CD4-positive, alpha-beta T cell (primary cell): ENCODE results near the gene SYNE3. TPM values are rescaled to one million over a fixed set of nuclear protein-coding genes. Genes with fewer than 3 reads are reported as not detected.

Experiments
- ATAC-seq: fragments of 200-7000 bp; cut with Tn5 transposase; one replicate; pipeline ENCODE4 v1.10.0; 2022; ENCODE audit warnings: mild to moderate bottlenecking; ENCODE audit not compliant: poor library complexity
- CTCF ChIA-PET: fragments of 350-600 bp; sonication (Branson Sonifier 250); formaldehyde crosslinking; loops from one replicate; lab custom pipeline; 2021; ENCODE audit warnings: antibody characterized with exemption, inconsistent platforms; lab: Charles Lee
- POLR2A ChIA-PET: fragments of 350-600 bp; sonication (Branson Sonifier 250); formaldehyde crosslinking; loops from one replicate; lab custom pipeline; 2021; ENCODE audit warnings: antibody characterized with exemption, inconsistent platforms; lab: Charles Lee
- DNase-seq, 14 experiments: peaks; one replicate each; pipeline ENCODE4 v3.0.0-alpha.2; 2013 to 2020; ENCODE audit warnings: mixed read lengths in 2 of 14
- H3K27ac ChIP-seq, 2 donors: one replicate each; pipeline versions ENCODE4 v1.5.1 to v1.7.0; 2013; ENCODE audit warnings: low read length in 2 of 2, low read depth in 1 of 2, mild to moderate bottlenecking in 1 of 2
- H3K27me3 ChIP-seq, 2 experiments: 1 replicate in 1 of 2; 2 replicates in 1 of 2; pipeline versions ENCODE4 v1.6.1 to v1.7.0; 2013; ENCODE audit warnings: low read length in 2 of 2, control low read depth in 1 of 2, mild to moderate bottlenecking in 1 of 2, moderate library complexity in 1 of 2; ENCODE audit not compliant: insufficient read depth in 2 of 2, control insufficient read depth in 1 of 2
- H3K36me3 ChIP-seq: one replicate; pipeline ENCODE4 v1.6.1; 2013; ENCODE audit warnings: low read length, control low read depth; ENCODE audit not compliant: insufficient read depth
- H3K4me1 ChIP-seq: one replicate; pipeline ENCODE4 v1.6.1; 2013; ENCODE audit warnings: low read length, control low read depth; ENCODE audit not compliant: insufficient read depth
- H3K4me3 ChIP-seq: one replicate; pipeline ENCODE4 v1.5.1; 2013; ENCODE audit warnings: mild to moderate bottlenecking, low read length, moderate library complexity
- H3K9me3 ChIP-seq, 2 experiments: 1 replicate in 1 of 2; 2 replicates in 1 of 2; pipeline versions ENCODE4 v1.6.1 to v1.7.0; 2013; ENCODE audit warnings: low read length in 2 of 2, mild to moderate bottlenecking in 2 of 2, control low read depth in 1 of 2, moderate library complexity in 1 of 2; ENCODE audit not compliant: control insufficient read depth in 1 of 2, insufficient read depth in 1 of 2
- H3K27ac Mint-ChIP-seq: one replicate; pipeline ENCODE4 v1.8.0; 2020; ENCODE audit warnings: mixed read lengths
- H3K27me3 Mint-ChIP-seq: one replicate; pipeline ENCODE4 v1.8.0; 2021; ENCODE audit warnings: mixed read lengths
- H3K36me3 Mint-ChIP-seq: one replicate; pipeline ENCODE4 v1.8.0; 2021; ENCODE audit warnings: low read depth, mixed read lengths
- H3K4me1 Mint-ChIP-seq: one replicate; pipeline ENCODE4 v1.8.0; 2021; ENCODE audit warnings: low read depth, mixed read lengths
- H3K4me3 Mint-ChIP-seq: one replicate; pipeline ENCODE4 v1.8.0; 2020; ENCODE audit warnings: mild to moderate bottlenecking, mixed read lengths
- H3K9me3 Mint-ChIP-seq: one replicate; pipeline ENCODE4 v1.8.0; 2020; ENCODE audit warnings: mixed read lengths
- intact Hi-C, 2 experiments: fragments of 100-400 bp; cut with DNase I in 1 of 2; cut with micrococcal nuclease in 1 of 2; formaldehyde crosslinking; loops; one replicate each; pipeline versions ENCODE4 v1.15.1 to v1.9.0; 2023 to 2025; cut with DNase I, micrococcal nuclease
- total RNA-seq, 174 experiments: library from RNA in 2 of 174; stranded (reverse) in 2 of 174; gene quantifications; one replicate each; pipeline ENCODE4 v1.2.3 and lab custom pipeline; 2021 to 2026
- TF ChIP-seq, protein P1 (sequence below): fragments of 200-600 bp; IDR thresholded peaks from one replicate; pipeline ENCODE4 v1.8.0; 2022; ENCODE audit warnings: antibody characterized with exemption, mild to moderate bottlenecking

Gene SYNE3
- total RNA-seq, 2 experiments from 2014 or later = 29.4 to 31.4 TPM

DNA sequence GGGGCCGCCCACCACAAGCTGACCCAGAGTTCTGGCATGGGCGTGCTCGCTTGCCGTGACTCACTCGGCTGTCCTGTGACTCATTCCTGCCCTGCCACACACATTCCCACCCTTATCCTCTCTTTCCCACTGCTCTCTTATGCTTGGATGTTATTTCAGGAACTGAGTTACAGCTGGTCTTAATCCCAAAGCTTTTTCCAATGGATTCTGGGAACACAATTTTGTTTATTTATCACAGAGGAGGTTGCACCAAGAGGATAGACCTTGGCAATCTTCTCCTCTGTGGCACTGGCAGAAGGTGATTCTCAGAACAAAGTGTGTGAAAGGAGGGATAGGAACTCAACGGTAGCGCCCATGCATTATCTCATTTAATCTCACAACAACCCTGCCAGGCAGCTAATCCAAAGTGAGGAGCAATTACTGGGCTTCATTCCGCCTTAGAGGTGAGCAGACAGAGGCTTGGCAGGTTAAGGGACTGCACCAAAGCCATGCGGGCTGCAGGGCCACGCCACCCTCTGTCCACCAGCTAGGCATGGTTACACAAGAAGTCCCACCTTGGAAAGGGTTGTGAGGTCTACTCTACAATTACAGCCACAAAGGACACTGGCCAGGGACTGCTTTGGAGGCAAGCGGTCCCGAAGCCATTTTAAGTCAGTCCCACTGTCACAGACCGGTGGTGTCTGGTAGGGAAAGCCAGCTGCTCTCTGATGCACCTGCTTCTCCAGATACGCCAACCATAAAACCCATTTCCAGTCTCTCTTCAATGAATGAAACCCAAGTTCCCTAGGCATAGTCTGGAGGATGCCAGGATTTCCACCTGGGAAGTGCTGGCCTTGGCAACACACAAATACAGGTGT lies 32.9 kb downstream of the SYNE3 start:
- H3K4me3 ChIP-seq = no peak overlapping the region
- peaks cover 52% of the 10 kb centered on the region for H3K4me1 ChIP-seq
- DNase-seq = no peak
- ATAC-seq = no peak
- H3K27me3 ChIP-seq = no peaks in the 10 kb centered on the region
- peaks cover 15% of the 10 kb centered on the region for H3K36me3 Mint-ChIP-seq
- H3K9me3 Mint-ChIP-seq = no peaks in the 10 kb centered on the region
- TF ChIP-seq, protein P1, sequence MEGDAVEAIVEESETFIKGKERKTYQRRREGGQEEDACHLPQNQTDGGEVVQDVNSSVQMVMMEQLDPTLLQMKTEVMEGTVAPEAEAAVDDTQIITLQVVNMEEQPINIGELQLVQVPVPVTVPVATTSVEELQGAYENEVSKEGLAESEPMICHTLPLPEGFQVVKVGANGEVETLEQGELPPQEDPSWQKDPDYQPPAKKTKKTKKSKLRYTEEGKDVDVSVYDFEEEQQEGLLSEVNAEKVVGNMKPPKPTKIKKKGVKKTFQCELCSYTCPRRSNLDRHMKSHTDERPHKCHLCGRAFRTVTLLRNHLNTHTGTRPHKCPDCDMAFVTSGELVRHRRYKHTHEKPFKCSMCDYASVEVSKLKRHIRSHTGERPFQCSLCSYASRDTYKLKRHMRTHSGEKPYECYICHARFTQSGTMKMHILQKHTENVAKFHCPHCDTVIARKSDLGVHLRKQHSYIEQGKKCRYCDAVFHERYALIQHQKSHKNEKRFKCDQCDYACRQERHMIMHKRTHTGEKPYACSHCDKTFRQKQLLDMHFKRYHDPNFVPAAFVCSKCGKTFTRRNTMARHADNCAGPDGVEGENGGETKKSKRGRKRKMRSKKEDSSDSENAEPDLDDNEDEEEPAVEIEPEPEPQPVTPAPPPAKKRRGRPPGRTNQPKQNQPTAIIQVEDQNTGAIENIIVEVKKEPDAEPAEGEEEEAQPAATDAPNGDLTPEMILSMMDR = no peak
- H3K36me3 ChIP-seq = peaks cover 23% of the 10 kb centered on the region
- peaks cover 68% of the 10 kb centered on the region for H3K4me1 Mint-ChIP-seq
- peak overlapping the region; percentile 66 for H3K27ac Mint-ChIP-seq
- intact Hi-C loops = loop anchor here in 1 of 2 experiments (5.0 kb wide), 1 partner anchor 34 kb away; the partner anchor contains the start of gene SYNE3
- POLR2A ChIA-PET = interaction anchor here (1.0 to 1.4 kb wide), 2 partner anchors 19 to 40 kb away, joined by 3 to 4 read pairs; no protein-coding TSS in a partner anchor
- H3K4me3 Mint-ChIP-seq = no peak overlapping the region
- H3K9me3 ChIP-seq = no peaks in the 10 kb centered on the region
- H3K27me3 Mint-ChIP-seq = no peaks in the 10 kb centered on the region
- CTCF ChIA-PET = interaction anchor here (1.0 kb wide), 1 partner anchor 44 kb away, joined by 3 read pairs; no protein-coding TSS in a partner anchor
- peak overlapping the region in 1 of 2 donors; percentile 21 for H3K27ac ChIP-seq

DNA sequence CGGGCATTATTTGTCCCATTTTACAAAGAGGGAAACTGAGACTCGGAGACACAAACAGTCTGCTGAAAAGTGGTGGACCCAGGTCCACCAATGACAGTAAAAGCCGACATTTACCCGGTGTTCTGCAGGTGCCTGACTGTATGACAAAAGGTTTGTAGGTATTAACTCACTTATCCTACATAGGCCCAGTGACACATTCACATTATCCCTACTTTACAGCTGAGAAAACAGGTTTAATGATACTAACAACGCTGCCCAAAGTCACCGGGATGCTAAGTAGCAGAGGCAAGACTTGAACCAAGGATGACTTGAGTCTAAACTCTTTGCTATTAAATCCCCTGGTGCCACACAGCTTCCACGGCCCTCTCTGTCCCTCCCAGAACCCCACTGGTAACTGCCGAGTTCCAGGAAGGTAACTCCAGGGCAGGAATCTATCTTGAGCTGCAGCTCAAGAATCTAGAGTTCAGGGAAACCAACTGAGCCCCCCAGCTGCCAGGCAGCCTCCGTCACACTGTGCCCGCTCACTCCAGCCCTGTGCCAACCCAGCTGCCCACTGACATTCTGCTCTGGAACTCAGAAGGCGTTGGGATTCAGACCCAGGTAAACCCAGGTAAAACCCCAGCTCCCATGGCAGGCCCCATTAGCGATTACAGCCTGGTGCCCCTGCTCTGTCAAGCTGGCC lies 33.7 kb downstream of the SYNE3 start:
- Mint-ChIP-seq H3K27ac (peak overlapping the region; percentile 66), H3K4me3 (no peak overlapping the region), H3K27me3 (no peaks in the 10 kb centered on the region), H3K9me3 (no peaks in the 10 kb centered on the region), H3K36me3 (peaks cover 17% of the 10 kb centered on the region), H3K4me1 (peaks cover 71% of the 10 kb centered on the region)
- no peaks in the 10 kb centered on the region for H3K9me3 ChIP-seq
- TF ChIP-seq, protein P1 = no peak
- H3K27me3 ChIP-seq = no peaks in the 10 kb centered on the region
- intact Hi-C loops = loop anchor here in 1 of 2 experiments (5.0 kb wide), 1 partner anchor 35 kb away; the partner anchor contains the start of gene SYNE3
- peaks cover 53% of the 10 kb centered on the region for H3K4me1 ChIP-seq
- ATAC-seq = no peak
- ChIA-PET POLR2A (interaction anchor here (1.4 kb wide), 1 partner anchor 18 kb away, joined by 4 read pairs; no protein-coding TSS in a partner anchor), CTCF (interaction anchor here (1.0 kb wide), 1 partner anchor 44 kb away, joined by 3 read pairs; no protein-coding TSS in a partner anchor)
- H3K4me3 ChIP-seq = no peak overlapping the region
- DNase-seq = no peak
- H3K27ac ChIP-seq = no peak overlapping the region
- H3K36me3 ChIP-seq = peaks cover 24% of the 10 kb centered on the region

DNA sequence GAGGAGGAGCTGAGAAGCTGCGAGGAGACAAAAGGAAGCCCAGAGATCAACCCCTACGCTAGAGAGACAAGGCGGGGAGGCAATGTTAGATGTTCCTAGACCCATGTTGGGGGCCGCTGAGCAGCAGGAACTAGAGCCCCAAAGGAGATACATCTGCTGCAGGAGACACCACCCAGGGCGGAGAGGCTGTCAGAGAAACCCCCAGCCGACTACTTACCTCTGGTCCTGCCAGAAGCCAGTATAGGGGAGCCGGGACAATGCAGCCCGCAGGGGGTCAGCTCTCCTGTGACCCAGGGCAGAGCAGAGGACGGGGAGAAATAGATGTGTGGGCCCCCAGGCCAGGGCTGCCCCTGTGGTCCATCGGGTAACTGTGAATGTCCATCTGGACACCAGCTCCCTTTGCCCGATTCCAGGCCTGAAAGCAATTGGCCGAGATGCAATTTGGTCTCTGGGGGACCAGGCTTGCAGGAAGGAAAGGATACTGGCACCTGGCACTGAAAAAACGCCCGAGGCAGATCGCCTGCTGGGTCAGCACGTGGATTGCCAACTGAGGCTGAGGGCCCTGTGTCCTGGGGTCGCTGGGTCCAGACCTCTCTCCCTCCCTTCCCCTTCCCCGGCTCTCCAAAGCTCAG lies 34.9 kb downstream of the SYNE3 start:
- intact Hi-C loops = loop anchor here in 1 of 2 experiments (5.0 kb wide), 1 partner anchor 36 kb away; the partner anchor contains the start of gene SYNE3
- TF ChIP-seq, protein P1 = no peak
- no peak for ATAC-seq
- H3K27ac ChIP-seq = peak overlapping the region; percentile 54 to 78
- H3K4me1 ChIP-seq = peaks cover 50% of the 10 kb centered on the region
- H3K4me3 Mint-ChIP-seq = no peak overlapping the region
- ChIA-PET POLR2A (interaction anchor here (1.2 to 1.5 kb wide), 2 partner anchors 34 to 42 kb away, joined by 3 to 4 read pairs; no protein-coding TSS in a partner anchor), CTCF (interaction anchor here (1.5 kb wide), 2 partner anchors 34 to 43 kb away, joined by 3 to 5 read pairs; partner anchors contain the start of gene SYNE3)
- H3K36me3 Mint-ChIP-seq = peaks cover 22% of the 10 kb centered on the region
- DNase-seq = no peak
- H3K36me3 ChIP-seq = peaks cover 22% of the 10 kb centered on the region
- H3K4me3 ChIP-seq = no peak overlapping the region
- H3K4me1 Mint-ChIP-seq = peaks cover 67% of the 10 kb centered on the region
- H3K9me3 ChIP-seq = peaks cover 0 to 9% of the 10 kb centered on the region in 2 experiments
- peak overlapping the region; percentile 87 for H3K27ac Mint-ChIP-seq
- H3K27me3 ChIP-seq = no peaks in the 10 kb centered on the region
- H3K27me3 Mint-ChIP-seq = no peaks in the 10 kb centered on the region
- H3K9me3 Mint-ChIP-seq = no peaks in the 10 kb centered on the region
